A673 (cell line): ENCODE data around the gene EIF2B2. TPM values are rescaled to one million over a fixed set of nuclear protein-coding genes. Genes with fewer than 3 reads are reported as not detected.

Source experiments
- BruUV-seq: library from RNA; stranded (reverse); fragments of 400-500 nt; replicated peaks from 2 replicates; lab custom pipeline; 2021; lab: Mats Ljungman, UMichigan
- CTCF ChIA-PET: fragments of 300-600 bp; sonication (Branson Sonifier 250); formaldehyde crosslinking; loops from one replicate; lab custom pipeline; 2022; ENCODE audit warnings: antibody characterized with exemption; lab: Charles Lee
- POLR2A ChIA-PET: fragments of 300-600 bp; sonication (Branson Sonifier 250); formaldehyde crosslinking; loops from one replicate; lab custom pipeline; 2022; ENCODE audit warnings: antibody characterized with exemption; ENCODE audit not compliant: low non-redundant PET; lab: Charles Lee
- DNase-seq: peaks from one replicate; pipeline ENCODE4 v3.0.0-alpha.2; 2015; ENCODE audit warnings: low spot score
- H3K27ac ChIP-seq: fragments of 200-600 bp; sonication (generic); 2 replicates; pipeline ENCODE4 v1.5.1; 2016; ENCODE audit warnings: mixed run types, low read depth, mild to moderate bottlenecking, mixed read lengths, antibody characterized with exemption, low read length; ENCODE audit not compliant: poor library complexity, severe bottlenecking
- H3K27me3 ChIP-seq: fragments of 200-600 bp; sonication (generic); replicated peaks from 2 replicates; pipeline ENCODE4 v1.6.1; 2017; ENCODE audit warnings: mixed run types, low read depth, mild to moderate bottlenecking, mixed read lengths, antibody characterized with exemption, low read length; ENCODE audit not compliant: insufficient read depth, poor library complexity
- H3K36me3 ChIP-seq: fragments of 200-600 bp; sonication (generic); 2 replicates; pipeline ENCODE4 v1.6.1; 2016; ENCODE audit warnings: mixed run types, mild to moderate bottlenecking, mixed read lengths, antibody characterized with exemption, low read length; ENCODE audit not compliant: insufficient read depth, poor library complexity, severe bottlenecking
- H3K4me1 ChIP-seq: fragments of 200-600 bp; sonication (generic); 2 replicates; pipeline ENCODE4 v1.6.1; 2017; ENCODE audit warnings: mixed run types, mild to moderate bottlenecking, mixed read lengths, antibody characterized with exemption, low read length; ENCODE audit not compliant: insufficient read depth, poor library complexity, severe bottlenecking
- H3K4me3 ChIP-seq: fragments of 200-600 bp; sonication (generic); 2 replicates; pipeline ENCODE4 v1.5.1; 2016; ENCODE audit warnings: low read depth, mixed run types, mild to moderate bottlenecking, mixed read lengths, low read length; ENCODE audit not compliant: poor library complexity, severe bottlenecking
- H3K9me3 ChIP-seq: fragments of 200-600 bp; sonication (generic); 2 replicates; pipeline ENCODE4 v1.6.1; 2016; ENCODE audit warnings: mixed run types, low read depth, mild to moderate bottlenecking, mixed read lengths, antibody characterized with exemption, low read length; ENCODE audit not compliant: poor library complexity, severe bottlenecking
- CTCF ChIP-seq: fragments of 300-800, 200-600 bp; sonication (generic); conservative IDR thresholded peaks from 2 replicates; pipeline ENCODE4 v1.5.1; 2017; ENCODE audit warnings: low read depth, mild to moderate bottlenecking, antibody characterized with exemption, low read length, moderate library complexity, mixed read lengths
- EZH2 ChIP-seq: fragments of 200-600 bp; sonication (generic); IDR thresholded peaks from 2 replicates; pipeline ENCODE4 v1.6.1; 2017; ENCODE audit warnings: borderline replicate concordance, low read depth, mild to moderate bottlenecking, mixed read lengths, antibody characterized with exemption, low read length; ENCODE audit not compliant: poor library complexity, severe bottlenecking
- intact Hi-C: fragments of 100-400 bp; cut with micrococcal nuclease; formaldehyde crosslinking; loops from one replicate; pipeline ENCODE4 v1.10.0; 2022; ENCODE audit not compliant: unreplicated experiment
- total RNA-seq: library from RNA; stranded (reverse); gene quantifications from 2 replicates; pipeline ENCODE4 v1.2.3, GENCODE V29; 2021

Gene EIF2B2
- total RNA-seq, 1 experiment from 2014 or later: 106 TPM

- ChIA-PET CTCF (no interaction called here), POLR2A (no interaction called here)
- H3K27ac ChIP-seq: no peak overlapping the region
- TF ChIP-seq EZH2: no peak
- no peak for TF ChIP-seq CTCF
- H3K27me3 ChIP-seq: no peaks in the 10 kb centered on the region
- peaks cover 3% of the 10 kb centered on the region for H3K36me3 ChIP-seq
- no TSS peak for BruUV-seq
- peaks cover 36% of the 10 kb centered on the region for H3K4me1 ChIP-seq
- no peak overlapping the region for H3K4me3 ChIP-seq
- H3K9me3 ChIP-seq: no peaks in the 10 kb centered on the region
- DNase-seq: peak; percentile 72
- intact Hi-C loops: no loop called here
Observed at GRCh38 chr14:75044322-75044721, 41.6 kb downstream of the EIF2B2 start.

GRCh38 chr14:75044752-75045151 lies 42.0 kb downstream of the EIF2B2 start:
- Histone ChIP-seq H3K27ac (no peak overlapping the region), H3K4me3 (no peak overlapping the region), H3K9me3 (no peaks in the 10 kb centered on the region), H3K27me3 (no peaks in the 10 kb centered on the region), H3K4me1 (peaks cover 36% of the 10 kb centered on the region), H3K36me3 (peaks cover 3% of the 10 kb centered on the region)
- DNase-seq: no peak
- ChIA-PET CTCF (no interaction called here), POLR2A (no interaction called here)
- no TSS peak for BruUV-seq
- TF ChIP-seq EZH2: no peak
- TF ChIP-seq CTCF: no peak
- intact Hi-C loops: no loop called here

- H3K36me3 ChIP-seq: peaks cover 3% of the 10 kb centered on the region
- no peak overlapping the region for H3K4me3 ChIP-seq
- intact Hi-C loops: no loop called here
- H3K9me3 ChIP-seq: no peaks in the 10 kb centered on the region
- TF ChIP-seq CTCF: no peak
- no peak for TF ChIP-seq EZH2
- H3K27me3 ChIP-seq: no peaks in the 10 kb centered on the region
- H3K4me1 ChIP-seq: peaks cover 34% of the 10 kb centered on the region
- POLR2A ChIA-PET: no interaction called here
- no peak for DNase-seq
- H3K27ac ChIP-seq: no peak overlapping the region
- CTCF ChIA-PET: no interaction called here
- BruUV-seq: no TSS peak
Observed at GRCh38 chr14:75046275-75046674, 43.6 kb downstream of the EIF2B2 start.
